H1 (cell line): ENCODE results near the gene HMOX2. TPM values are rescaled to one million over a fixed set of nuclear protein-coding genes. Genes with fewer than 3 reads are reported as not detected.
A peak's percentile ranks its signal among the peaks of the same experiment; 100 is the strongest.

Source experiments
- CTCF ChIA-PET: fragments of 300-600 bp; sonication (Branson Sonifier 250); formaldehyde crosslinking; loops from one replicate; lab custom pipeline; 2021; ENCODE audit not compliant: partially characterized antibody; lab: Charles Lee
- POLR2A ChIA-PET: fragments of 300-600 bp; sonication (Branson Sonifier 250); formaldehyde crosslinking; loops from one replicate; lab custom pipeline; 2021; ENCODE audit warnings: inconsistent platforms; ENCODE audit not compliant: partially characterized antibody; lab: Charles Lee
- DNase-seq, 2 experiments: peaks; one replicate each; pipeline versions ENCODE4 v3.0.0 to v3.0.0-alpha.2; 2010 to 2022; ENCODE audit warnings: low spot score in 2 of 2, low read depth in 1 of 2, mixed read lengths in 1 of 2
- FAIRE-seq: peaks from 2 replicates; lab custom pipeline; 2011; peaks lifted over from hg19 to GRCh38; lab: Jason Lieb, UNC
- H2AFZ ChIP-seq: 2 replicates; pipeline ENCODE4 v1.8.1; 2012; ENCODE audit warnings: low read length, inconsistent platforms
- H2AK5ac ChIP-seq: 2 replicates; pipeline ENCODE4 v1.6.1; 2013; ENCODE audit warnings: low read depth, low read length
- H2BK120ac ChIP-seq: replicated peaks from 2 replicates; pipeline ENCODE3; 2013; ENCODE audit warnings: low read depth, low read length, inconsistent platforms
- H2BK12ac ChIP-seq: 2 replicates; pipeline ENCODE4 v1.6.1; 2013; ENCODE audit warnings: low read depth, low read length
- H2BK15ac ChIP-seq: 2 replicates; pipeline ENCODE4 v1.6.1; 2013; ENCODE audit warnings: low read length
- H2BK20ac ChIP-seq: 2 replicates; pipeline ENCODE4 v1.6.1; 2013; ENCODE audit warnings: low read length
- H2BK5ac ChIP-seq: 2 replicates; pipeline ENCODE4 v1.6.1; 2013; ENCODE audit warnings: low read depth, low read length
- H3K14ac ChIP-seq: 2 replicates; pipeline ENCODE4 v1.6.1; 2013; ENCODE audit warnings: inconsistent platforms; ENCODE audit not compliant: insufficient read length
- H3K18ac ChIP-seq: 2 replicates; pipeline ENCODE4 v1.6.1; 2013; ENCODE audit warnings: low read length; ENCODE audit errors: extremely low read depth
- H3K23ac ChIP-seq: 2 replicates; pipeline ENCODE4 v1.6.1; 2013; ENCODE audit warnings: inconsistent platforms; ENCODE audit not compliant: insufficient read length
- H3K23me2 ChIP-seq: 2 replicates; pipeline ENCODE4 v1.6.1; 2013; ENCODE audit warnings: low read depth, low read length
- H3K27ac ChIP-seq: 2 replicates; pipeline ENCODE4 v1.6.1; 2011; ENCODE audit warnings: low read depth, low read length, inconsistent platforms
- H3K27me3 ChIP-seq, 4 experiments: replicated peaks in 1 of 4; 1 replicate in 1 of 4; 2 replicates in 3 of 4; pipeline versions ENCODE4 v1.6.1 to v1.8.1; 2011 to 2013; ENCODE audit warnings: low read length in 3 of 4, mild to moderate bottlenecking in 3 of 4, inconsistent platforms in 2 of 4, mixed read lengths in 2 of 4, moderate library complexity in 1 of 4; ENCODE audit not compliant: control insufficient read depth in 3 of 4, insufficient read depth in 3 of 4; ENCODE audit errors: extremely low read depth in 1 of 4
- H3K36me3 ChIP-seq, 4 experiments: 2 replicates each; pipeline versions ENCODE4 v1.6.1 to v1.8.1; 2011 to 2013; ENCODE audit warnings: mild to moderate bottlenecking in 4 of 4, low read length in 3 of 4, moderate library complexity in 2 of 4, control low read depth in 1 of 4, inconsistent platforms in 1 of 4; ENCODE audit not compliant: insufficient read depth in 4 of 4, control insufficient read depth in 2 of 4
- H3K4ac ChIP-seq: replicated peaks from 2 replicates; pipeline ENCODE3; 2013; ENCODE audit warnings: low read length, low read depth, mixed read lengths, inconsistent platforms; ENCODE audit not compliant: insufficient read length
- H3K4me1 ChIP-seq, 4 experiments: replicated peaks in 1 of 4; 1 replicate in 1 of 4; 2 replicates in 3 of 4; pipeline versions ENCODE4 v1.6.1 to v1.8.1; 2011 to 2013; ENCODE audit warnings: low read length in 3 of 4, inconsistent platforms in 2 of 4, mixed read lengths in 1 of 4; ENCODE audit not compliant: insufficient read depth in 4 of 4, control insufficient read depth in 3 of 4
- H3K4me2 ChIP-seq, 2 experiments: 2 replicates each; pipeline versions ENCODE4 v1.6.1 to v1.8.1; 2011 to 2013; ENCODE audit warnings: low read depth in 2 of 2, low read length in 2 of 2, control low read depth in 1 of 2, inconsistent platforms in 1 of 2, mild to moderate bottlenecking in 1 of 2; ENCODE audit not compliant: insufficient read depth in 1 of 2
- H3K4me3 ChIP-seq, 4 experiments: fragments of 200-600, 300-600 bp in 1 of 4; sonication (generic), shearing (Covaris generic), sonication (Bioruptor Twin) in 1 of 4; 2 replicates each; pipeline versions ENCODE4 v1.5.1 to v1.8.1; 2011 to 2016; ENCODE audit warnings: low read length in 4 of 4, low read depth in 3 of 4, control low read depth in 2 of 4, inconsistent platforms in 2 of 4, mild to moderate bottlenecking in 2 of 4, mixed read lengths in 1 of 4, moderate library complexity in 1 of 4; ENCODE audit not compliant: insufficient read depth in 2 of 4; ENCODE audit errors: extremely low read depth in 1 of 4
- H3K56ac ChIP-seq: replicated peaks from 2 replicates; pipeline ENCODE3; 2013; ENCODE audit warnings: low read depth, mild to moderate bottlenecking, mixed read lengths, low read length, inconsistent platforms; ENCODE audit not compliant: insufficient read length
- H3K79me1 ChIP-seq: 2 replicates; pipeline ENCODE4 v1.6.1; 2013; ENCODE audit warnings: low read depth, low read length, control low read depth
- H3K79me2 ChIP-seq, 2 experiments: 2 replicates each; pipeline versions ENCODE4 v1.6.1 to v1.8.1; 2012 to 2013; ENCODE audit warnings: low read length in 2 of 2, mild to moderate bottlenecking in 2 of 2, inconsistent platforms in 1 of 2; ENCODE audit not compliant: insufficient read depth in 2 of 2, control insufficient read depth in 1 of 2
- H3K9ac ChIP-seq, 4 experiments: replicated peaks in 1 of 4; 1 replicate in 1 of 4; 2 replicates in 3 of 4; pipeline versions ENCODE4 v1.6.1 to v1.8.1; 2011 to 2013; ENCODE audit warnings: low read depth in 3 of 4, low read length in 3 of 4, control low read depth in 2 of 4, mild to moderate bottlenecking in 2 of 4, moderate library complexity in 2 of 4, inconsistent platforms in 1 of 4; ENCODE audit errors: extremely low read depth in 1 of 4
- H3K9me3 ChIP-seq, 2 experiments: 2 replicates each; pipeline versions ENCODE4 v1.6.1 to v1.8.1; 2012 to 2013; ENCODE audit warnings: mild to moderate bottlenecking in 2 of 2, moderate library complexity in 2 of 2, control low read depth in 1 of 2, inconsistent platforms in 1 of 2, low read depth in 1 of 2, low read length in 1 of 2, mixed read lengths in 1 of 2; ENCODE audit not compliant: insufficient read depth in 2 of 2
- H4K20me1 ChIP-seq, 2 experiments: replicated peaks in 1 of 2; 2 replicates each; pipeline versions ENCODE3 to v1.8.1; 2011 to 2013; ENCODE audit warnings: inconsistent platforms in 2 of 2, low read length in 2 of 2, mild to moderate bottlenecking in 1 of 2; ENCODE audit not compliant: insufficient read depth in 2 of 2, control insufficient read depth in 1 of 2
- H4K5ac ChIP-seq: 2 replicates; pipeline ENCODE4 v1.6.1; 2013; ENCODE audit warnings: low read length, low read depth, mixed read lengths, inconsistent platforms; ENCODE audit not compliant: insufficient read length
- H4K8ac ChIP-seq: 2 replicates; pipeline ENCODE4 v1.8.0; 2013; ENCODE audit warnings: mild to moderate bottlenecking, moderate library complexity, low read length, inconsistent platforms; ENCODE audit not compliant: insufficient read depth; ENCODE audit errors: extremely low read depth
- H4K91ac ChIP-seq: replicated peaks from 2 replicates; pipeline ENCODE3; 2013; ENCODE audit warnings: low read length, mixed read lengths, inconsistent platforms; ENCODE audit not compliant: insufficient read length
- BACH1 ChIP-seq: IDR thresholded peaks from 2 replicates; pipeline ENCODE4 v1.6.1; 2012; ENCODE audit warnings: low read length, improper control_type of control experiment
- BRCA1 ChIP-seq: IDR thresholded peaks from 2 replicates; pipeline ENCODE4 v1.6.1; 2012; ENCODE audit warnings: low read depth, low read length, improper control_type of control experiment
- CBX5 ChIP-seq: fragments of 300-800, 300-1000 bp; sonication (generic); IDR thresholded peaks from 2 replicates; pipeline ENCODE4 v1.7.1; 2016; ENCODE audit warnings: antibody characterized with exemption, low read length, low read depth
- CBX8 ChIP-seq: fragments of 300-800, 300-1000 bp; sonication (generic); IDR thresholded peaks from 2 replicates; pipeline ENCODE4 v1.7.1; 2016; ENCODE audit warnings: low read depth, low read length, borderline replicate concordance
- GTF2F1 ChIP-seq: IDR thresholded peaks from 2 replicates; pipeline ENCODE4 v1.6.1; 2012; ENCODE audit warnings: low read depth, low read length, improper control_type of control experiment, borderline replicate concordance
- NRF1 ChIP-seq: IDR thresholded peaks from 2 replicates; pipeline ENCODE4 v1.6.1; 2011; ENCODE audit warnings: mild to moderate bottlenecking, low read depth, low read length, improper control_type of control experiment
- POLR2A ChIP-seq, 2 experiments: IDR thresholded peaks; 1 replicate in 1 of 2; 2 replicates in 1 of 2; pipeline ENCODE4 v1.6.1; 2011; ENCODE audit warnings: low read depth in 2 of 2, low read length in 2 of 2, mild to moderate bottlenecking in 2 of 2; ENCODE audit errors: control extremely low read depth in 1 of 2
- RAD21 ChIP-seq, 2 experiments: IDR thresholded peaks in 1 of 2; conservative IDR thresholded peaks in 1 of 2; 2 replicates each; pipeline ENCODE4 v1.6.1; 2011; ENCODE audit warnings: low read depth in 2 of 2, low read length in 2 of 2, improper control_type of control experiment in 1 of 2, inconsistent platforms in 1 of 2, mild to moderate bottlenecking in 1 of 2, moderate library complexity in 1 of 2
- RBBP5 ChIP-seq: IDR thresholded peaks from 2 replicates; pipeline ENCODE4 v1.7.1; 2012; ENCODE audit warnings: low read depth, mild to moderate bottlenecking, inconsistent platforms, low read length, moderate library complexity, borderline replicate concordance
- RNF2 ChIP-seq: fragments of 200-900, 300-1000 bp; sonication (generic); IDR thresholded peaks from 2 replicates; pipeline ENCODE4 v1.7.1; 2016; ENCODE audit warnings: borderline replicate concordance, low read depth, mild to moderate bottlenecking, antibody characterized with exemption, low read length; ENCODE audit not compliant: poor library complexity, severe bottlenecking; ENCODE audit errors: missing control alignments
- SP1 ChIP-seq: IDR thresholded peaks from 2 replicates; pipeline ENCODE4 v1.6.1; 2011; ENCODE audit warnings: low read depth, low read length
- SUZ12 ChIP-seq: fragments of 200-600 bp; sonication (generic); IDR thresholded peaks from 2 replicates; pipeline ENCODE4 v1.6.1; 2012; ENCODE audit warnings: mild to moderate bottlenecking, inconsistent platforms, low read length, moderate library complexity, mixed read lengths
- TAF7 ChIP-seq: optimal IDR thresholded peaks from 2 replicates; pipeline ENCODE3; 2011; ENCODE audit warnings: low read depth, mild to moderate bottlenecking, inconsistent platforms, low read length, moderate library complexity, borderline replicate concordance
- YY1 ChIP-seq: IDR thresholded peaks from 2 replicates; pipeline ENCODE4 v1.6.1; 2011; ENCODE audit warnings: low read depth, mild to moderate bottlenecking, low read length
- WGBS, 2 experiments: shearing (Covaris generic) in 1 of 2; methylation state at CpG; one replicate each; pipeline versions ENCODE4 v1.1.6 to v1.1.7; 2013 to 2015; ENCODE audit warnings: low lambda C conversion rate in 2 of 2, mixed read lengths in 2 of 2, inconsistent platforms in 1 of 2, low coverage in 1 of 2, missing lambda C conversion rate in 1 of 2; ENCODE audit not compliant: insufficient replicate concordance in 2 of 2, insufficient coverage in 1 of 2, insufficient read length in 1 of 2; ENCODE audit errors: extremely low coverage in 1 of 2, missing lambda C conversion rate in 1 of 2; 5-methylcytosine and 5-hydroxymethylcytosine counted together
- polyA plus RNA-seq, 7 experiments: library from polyadenylated mRNA; depleted of rRNA in 3 of 7; stranded (reverse) in 5 of 7; unstranded in 2 of 7; fragments of >200 nt in 5 of 7; fragments of 200-250 nt in 2 of 7; gene quantifications; 1 replicate in 5 of 7; 2 replicates in 1 of 7; 4 replicates in 1 of 7; pipeline versions ENCODE4 v1.2.1 to v1.2.3, GENCODE V29; 2011 to 2013; ENCODE audit warnings: missing spikeins in 2 of 7, mixed read lengths in 2 of 7
- total RNA-seq: library from RNA; stranded (reverse); fragmentation: NEBNext Ultra II Directional; extraction: Animal tissue kit (Norgen Biotek cat#: 25700); gene quantifications from 2 replicates; pipeline ENCODE4 v1.2.1, GENCODE V29; 2021

Gene HMOX2
- total and polyA plus RNA-seq, 2 of the 8 experiments (the other 6 are each of a cell fraction or from before 2014, with no cell fraction given) = 36.5 to 48.4 TPM

GRCh38 chr16:4450430-4450829, 25.8 kb upstream of the HMOX2 start:
- Histone ChIP-seq H4K8ac (no peak overlapping the region), H3K56ac (no peak overlapping the region), H3K23ac (no peak overlapping the region), H3K27me3 (no peaks in the 10 kb centered on the region), H3K9me3 (no peaks in the 10 kb centered on the region), H3K27ac (no peak overlapping the region), H3K4me1 (no peaks in the 10 kb centered on the region), H4K5ac (no peak overlapping the region), H2BK120ac (no peak overlapping the region), H3K4me3 (no peak overlapping the region), H3K4me2 (no peak overlapping the region), H3K79me2 (no peaks in the 10 kb centered on the region), H3K79me1 (no peaks in the 10 kb centered on the region), H3K36me3 (peaks cover 20 to 61% (median 33%) of the 10 kb centered on the region in 4 experiments), H2BK20ac (no peak overlapping the region), H4K20me1 (peaks cover 5 to 11% of the 10 kb centered on the region in 2 experiments), H3K9ac (no peak overlapping the region), H3K18ac (no peak overlapping the region), H2BK5ac (peak overlapping the region; percentile 66; the same call in 1 of the 2 replicates), H3K14ac (no peak overlapping the region), H2AFZ (no peak overlapping the region), H2BK15ac (no peak overlapping the region), H2AK5ac (no peak overlapping the region), H3K4ac (no peak overlapping the region), H3K23me2 (no peaks in the 10 kb centered on the region), H2BK12ac (peak overlapping the region; percentile 55; the same call in 1 of the 2 replicates), H4K91ac (no peak overlapping the region)
- POLR2A ChIA-PET = interaction anchor here (0.6 to 21.6 kb wide), 7 partner anchors 10 to 586 kb away, joined by 3 to 257 read pairs (median 4); partner anchors contain the start of genes DNAJA3, HMOX2 and NMRAL1
- no peak for FAIRE-seq
- 94% methylated on average over 14 of the region's 14 CpGs; no CpG with 5 or more reads in 1 of the 2 experiments for WGBS, 2 experiments
- CTCF ChIA-PET = interaction anchor here (0.6 to 1.2 kb wide), 4 partner anchors 9 to 91 kb away, joined by 3 to 4 read pairs (median 3); no protein-coding TSS in a partner anchor
- no peak for DNase-seq
- TF ChIP-seq BRCA1 (no peak), YY1 (no peak), RBBP5 (no peak), BACH1 (no peak), CBX5 (no peak), POLR2A (IDR thresholded peaks at IDR 0.05; ENCODE audit: control extremely low read depth in 1 of 2, low read depth in 2 of 2, low read length in 2 of 2) (no peak), NRF1 (no peak), TAF7 (no peak), CBX8 (no peak), RAD21 (IDR thresholded peaks at IDR 0.05 in 1 of 2, conservative IDR thresholded peaks at IDR 0.05 in 1 of 2; ENCODE audit: low read depth in 2 of 2, low read length in 2 of 2) (no peak), SUZ12 (no peak), SP1 (no peak), GTF2F1 (no peak), RNF2 (no peak)
